Esophagus squamous epithelium (tissue), 5 donors: ENCODE data around the gene CCDC186. TPM values are rescaled to one million over a fixed set of nuclear protein-coding genes. Genes with fewer than 3 reads are reported as not detected.

Experiments
- DNase-seq: peaks from one replicate; lab custom pipeline; 2025; lab: John Stamatoyannopoulos, UW
- H3K27ac ChIP-seq, 4 donors: fragments of 200-600 bp; sonication (generic); one replicate each; pipeline ENCODE4 v1.5.1; 2016 to 2019; ENCODE audit warnings: mild to moderate bottlenecking in 1 of 4
- H3K27me3 ChIP-seq, 4 donors: fragments of 200-600 bp; sonication (generic); 1 replicate in 3 of 4; 2 replicates in 1 of 4; pipeline versions ENCODE4 v1.5.1 to v1.6.0; 2017 to 2021; ENCODE audit warnings: antibody characterized with exemption in 1 of 4
- H3K36me3 ChIP-seq, 3 donors: fragments of 200-600 bp; sonication (generic); one replicate each; pipeline ENCODE4 v1.5.1; 2016 to 2019
- H3K4me1 ChIP-seq, 3 donors: fragments of 200-600 bp; sonication (generic); one replicate each; pipeline ENCODE4 v1.5.1; 2017 to 2019
- H3K4me3 ChIP-seq, 4 donors: fragments of 200-600 bp; sonication (generic); 1 replicate in 3 of 4; 2 replicates in 1 of 4; pipeline ENCODE4 v1.5.1; 2016 to 2019; ENCODE audit warnings: mild to moderate bottlenecking in 2 of 4, moderate library complexity in 1 of 4
- H3K9me3 ChIP-seq, 3 donors: fragments of 200-600 bp; sonication (generic); one replicate each; pipeline ENCODE4 v1.5.1; 2016 to 2019
- POLR2A ChIP-seq, 4 donors: fragments of 450-650 bp; IDR thresholded peaks; one replicate each; pipeline ENCODE4 v1.6.1; 2017; ENCODE audit warnings: antibody characterized with exemption in 4 of 4, mild to moderate bottlenecking in 4 of 4, moderate library complexity in 3 of 4
- WGBS, 2 donors: methylation state at CpG; one replicate each; pipeline ENCODE4 v1.1.5; 2018; 5-methylcytosine and 5-hydroxymethylcytosine counted together
- intact Hi-C: fragments of 100-400 bp; cut with DNase I; formaldehyde crosslinking; loops from one replicate; pipeline ENCODE4 v1.15.0; 2022
- total RNA-seq, 4 donors: library from RNA; depleted of rRNA; stranded (reverse); fragments of >200 nt; gene quantifications; one replicate each; pipeline ENCODE4 v1.1.0, GENCODE V29; 2016
- TF ChIP-seq, protein P1 (sequence below), 6 experiments: fragments of 450-650 bp in 4 of 6; fragments of 200-600 bp in 2 of 6; sonication (generic) in 2 of 6; IDR thresholded peaks; one replicate each; pipeline ENCODE4 v1.5.1; 2016 to 2019; ENCODE audit warnings: antibody characterized with exemption in 6 of 6, mild to moderate bottlenecking in 4 of 6, moderate library complexity in 4 of 6
- donor health status: DM: yes; HTN: yes; CAD: no.

The CCDC186 gene
- total RNA-seq, 4 donors from 2014 or later: 15.5 to 28.4 (median 23.5) TPM

DNA sequence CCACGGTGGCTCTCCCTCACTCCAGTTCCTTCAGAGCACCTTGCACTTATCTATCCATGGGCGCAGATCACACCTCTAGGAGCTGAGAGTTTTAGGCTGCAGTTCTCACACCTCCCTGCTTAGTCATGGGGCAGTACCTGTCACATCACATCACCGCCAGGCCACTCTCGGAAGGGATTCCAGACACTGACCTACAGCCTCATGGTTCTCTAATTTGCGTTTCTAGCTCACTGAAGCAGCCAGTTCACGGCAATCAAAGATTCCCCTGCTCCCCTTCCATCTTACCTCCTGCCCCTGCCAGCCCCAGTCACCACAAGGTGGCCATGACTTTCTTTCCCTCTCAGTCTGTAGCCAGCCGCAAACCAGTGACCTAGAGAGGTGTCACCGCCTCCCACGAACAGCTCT lies 96.2 kb downstream of the CCDC186 start:
- WGBS, 2 donors: 85 to 87% methylated on average over 9 of the region's 9 CpGs
- intact Hi-C loops: no loop called here

DNA sequence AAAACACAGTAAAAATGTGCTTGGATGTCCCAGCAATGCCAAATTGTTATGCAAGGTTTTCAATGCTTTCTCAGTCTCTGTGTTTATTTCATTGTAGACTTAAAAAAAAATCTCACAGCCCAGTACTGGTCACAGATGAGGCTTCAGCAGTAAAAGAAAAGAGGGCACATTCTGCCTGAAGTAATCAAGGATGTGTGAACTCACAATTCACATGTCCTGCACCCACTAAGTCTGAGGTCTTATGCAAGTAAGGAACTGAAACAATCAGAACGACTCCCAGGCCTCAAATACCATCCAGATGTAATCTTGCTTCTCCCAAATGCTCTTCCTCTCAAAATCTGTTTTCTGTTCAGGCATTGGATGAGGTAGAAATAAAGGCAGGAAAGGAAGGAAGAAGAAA lies 96.7 kb downstream of the CCDC186 start:
- DNase-seq: no peak
- no peak for TF ChIP-seq POLR2A (IDR thresholded peaks at IDR 0.05)
- TF ChIP-seq, protein P1, sequence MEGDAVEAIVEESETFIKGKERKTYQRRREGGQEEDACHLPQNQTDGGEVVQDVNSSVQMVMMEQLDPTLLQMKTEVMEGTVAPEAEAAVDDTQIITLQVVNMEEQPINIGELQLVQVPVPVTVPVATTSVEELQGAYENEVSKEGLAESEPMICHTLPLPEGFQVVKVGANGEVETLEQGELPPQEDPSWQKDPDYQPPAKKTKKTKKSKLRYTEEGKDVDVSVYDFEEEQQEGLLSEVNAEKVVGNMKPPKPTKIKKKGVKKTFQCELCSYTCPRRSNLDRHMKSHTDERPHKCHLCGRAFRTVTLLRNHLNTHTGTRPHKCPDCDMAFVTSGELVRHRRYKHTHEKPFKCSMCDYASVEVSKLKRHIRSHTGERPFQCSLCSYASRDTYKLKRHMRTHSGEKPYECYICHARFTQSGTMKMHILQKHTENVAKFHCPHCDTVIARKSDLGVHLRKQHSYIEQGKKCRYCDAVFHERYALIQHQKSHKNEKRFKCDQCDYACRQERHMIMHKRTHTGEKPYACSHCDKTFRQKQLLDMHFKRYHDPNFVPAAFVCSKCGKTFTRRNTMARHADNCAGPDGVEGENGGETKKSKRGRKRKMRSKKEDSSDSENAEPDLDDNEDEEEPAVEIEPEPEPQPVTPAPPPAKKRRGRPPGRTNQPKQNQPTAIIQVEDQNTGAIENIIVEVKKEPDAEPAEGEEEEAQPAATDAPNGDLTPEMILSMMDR (IDR thresholded peaks at IDR 0.05): no peak
- Histone ChIP-seq H3K27me3 (peaks cover 0 to 6% (median 0%) of the 10 kb centered on the region in 4 donors), H3K9me3 (no peaks in the 10 kb centered on the region), H3K36me3 (no peaks in the 10 kb centered on the region), H3K4me3 (no peak overlapping the region), H3K4me1 (no peaks in the 10 kb centered on the region), H3K27ac (no peak overlapping the region)
- 25 to 63% methylated on average over 1 of the region's 1 CpG for WGBS, 2 donors
- intact Hi-C loops: no loop called here

More for the DNA sequence above, 96.2 kb downstream of the CCDC186 start:
- DNase-seq: no peak
- TF ChIP-seq POLR2A (IDR thresholded peaks at IDR 0.05): no peak
- TF ChIP-seq, protein P1 (IDR thresholded peaks at IDR 0.05): no peak
- H3K4me1 ChIP-seq: no peaks in the 10 kb centered on the region
- H3K27ac ChIP-seq: no peak overlapping the region
- H3K9me3 ChIP-seq: no peaks in the 10 kb centered on the region
- peaks cover 0 to 6% (median 0%) of the 10 kb centered on the region in 4 donors for H3K27me3 ChIP-seq
- no peak overlapping the region for H3K4me3 ChIP-seq
- H3K36me3 ChIP-seq: no peaks in the 10 kb centered on the region

DNA sequence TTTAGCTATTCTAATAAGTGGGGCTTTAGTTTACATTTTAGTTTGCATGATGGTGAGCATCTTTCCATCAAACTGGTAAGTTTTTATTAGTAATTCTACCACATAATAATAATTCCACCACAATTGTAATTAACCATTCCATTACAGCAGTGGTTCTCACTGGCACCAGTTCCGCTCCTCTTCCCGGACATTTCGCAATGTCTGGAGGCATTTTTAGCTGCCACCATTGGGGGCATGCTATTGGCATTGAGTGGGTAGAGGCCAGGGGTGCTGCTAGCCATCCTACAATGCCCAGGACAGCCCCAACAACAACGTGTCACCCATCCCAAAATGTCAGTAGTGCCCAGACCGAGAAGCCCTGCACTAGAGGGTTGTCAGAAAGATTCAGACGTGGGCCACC lies 98.9 kb downstream of the CCDC186 start:
- no peaks in the 10 kb centered on the region for H3K36me3 ChIP-seq
- TF ChIP-seq, protein P1 (IDR thresholded peaks at IDR 0.05): no peak
- no peak for TF ChIP-seq POLR2A (IDR thresholded peaks at IDR 0.05)
- H3K4me3 ChIP-seq: no peak overlapping the region
- no peaks in the 10 kb centered on the region for H3K9me3 ChIP-seq
- peaks cover 0 to 6% (median 0%) of the 10 kb centered on the region in 4 donors for H3K27me3 ChIP-seq
- WGBS, 2 donors: 88 to 89% methylated on average over 3 to 6 of the region's 6 CpGs
- DNase-seq: no peak
- no peaks in the 10 kb centered on the region for H3K4me1 ChIP-seq
- H3K27ac ChIP-seq: no peak overlapping the region
- intact Hi-C loops: no loop called here

DNA sequence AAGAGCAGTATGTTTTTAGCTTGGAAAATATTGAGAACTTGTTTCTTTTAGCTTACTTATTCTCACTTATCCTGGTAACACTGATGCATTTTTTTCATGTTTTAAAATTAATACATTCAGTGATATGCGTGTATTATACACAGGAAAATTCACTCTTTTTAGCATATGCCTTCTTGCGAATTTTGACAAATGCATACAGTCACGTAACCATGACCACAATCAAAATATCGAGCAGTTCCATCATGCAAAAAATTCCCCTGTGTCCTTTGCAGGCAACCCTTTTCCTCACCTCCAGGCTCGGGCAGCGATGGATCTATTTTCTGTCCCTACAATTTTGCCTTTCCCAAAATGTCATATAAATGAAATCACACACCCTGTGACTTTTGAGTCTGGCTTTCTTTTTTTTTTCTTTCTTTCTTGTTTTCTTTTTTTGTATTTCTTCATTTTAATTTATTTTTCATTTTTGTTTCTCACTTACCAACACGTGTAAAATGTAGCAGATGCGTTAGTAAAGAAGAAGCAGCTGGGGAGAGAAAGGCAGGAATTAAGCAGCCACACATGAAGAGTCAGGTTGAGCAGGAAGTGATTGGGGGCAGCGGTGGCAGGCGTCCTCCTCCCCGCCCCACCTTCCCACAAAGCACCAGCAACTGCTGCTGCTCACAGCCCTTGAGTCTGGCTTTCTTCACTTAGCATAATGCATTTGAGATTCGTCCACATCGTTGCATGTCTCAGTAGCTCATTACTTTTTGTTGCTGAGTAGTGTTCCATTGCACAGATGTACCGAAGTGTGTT lies 100.4 kb downstream of the CCDC186 start:
- peaks cover 0 to 5% (median 0%) of the 10 kb centered on the region in 3 donors for H3K4me1 ChIP-seq
- no peaks in the 10 kb centered on the region for H3K9me3 ChIP-seq
- WGBS, 2 donors: 70 to 72% methylated on average over 11 to 14 of the region's 14 CpGs
- peaks cover 0 to 6% (median 0%) of the 10 kb centered on the region in 4 donors for H3K27me3 ChIP-seq
- H3K36me3 ChIP-seq: no peaks in the 10 kb centered on the region
- TF ChIP-seq, protein P1 (IDR thresholded peaks at IDR 0.05): no peak
- TF ChIP-seq POLR2A (IDR thresholded peaks at IDR 0.05): no peak
- H3K27ac ChIP-seq: no peak overlapping the region
- no peak for DNase-seq
- H3K4me3 ChIP-seq: no peak overlapping the region
- intact Hi-C loops: no loop called here

DNA sequence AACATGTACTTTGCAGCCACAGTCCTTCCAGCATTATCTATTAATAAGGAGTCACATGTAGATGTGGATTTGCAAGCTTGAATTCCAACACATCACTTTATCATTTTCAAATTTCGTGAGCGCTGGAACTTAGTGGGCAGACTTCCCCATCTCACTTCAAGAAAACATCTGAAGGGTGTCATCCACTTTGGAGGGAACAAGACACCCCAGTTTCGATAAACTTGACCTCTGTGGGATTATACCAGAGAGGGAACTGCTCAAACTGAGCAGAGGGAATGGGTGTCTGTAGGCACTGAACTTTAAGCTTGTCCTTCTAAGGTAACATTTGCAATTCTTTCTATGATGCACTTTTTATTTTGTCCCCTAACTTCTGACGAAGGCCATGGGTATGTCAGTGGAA lies 102.8 kb downstream of the CCDC186 start:
- no peak overlapping the region for H3K4me3 ChIP-seq
- TF ChIP-seq, protein P1 (IDR thresholded peaks at IDR 0.05): no peak
- TF ChIP-seq POLR2A (IDR thresholded peaks at IDR 0.05): no peak
- intact Hi-C loops: no loop called here
- 77 to 78% methylated on average over 4 of the region's 4 CpGs for WGBS, 2 donors
- peaks cover 0 to 6% (median 0%) of the 10 kb centered on the region in 4 donors for H3K27me3 ChIP-seq
- no peak overlapping the region for H3K27ac ChIP-seq
- no peaks in the 10 kb centered on the region for H3K9me3 ChIP-seq
- DNase-seq: no peak
- peaks cover 11 to 28% (median 13%) of the 10 kb centered on the region in 3 donors for H3K4me1 ChIP-seq
- H3K36me3 ChIP-seq: no peaks in the 10 kb centered on the region
